GM19468 (cell line): ENCODE results near the gene FIBP.

ENCODE experiments used
- ATAC-seq: cut with Tn5 transposase; IDR thresholded peaks from one replicate; pipeline ENCODE4 v1.9.1; 2021; ENCODE audit warnings: mild to moderate bottlenecking, moderate library complexity, moderate number of reproducible peaks; ENCODE audit not compliant: unreplicated experiment; ENCODE audit errors: extremely low read depth

FIBP gene

DNA sequence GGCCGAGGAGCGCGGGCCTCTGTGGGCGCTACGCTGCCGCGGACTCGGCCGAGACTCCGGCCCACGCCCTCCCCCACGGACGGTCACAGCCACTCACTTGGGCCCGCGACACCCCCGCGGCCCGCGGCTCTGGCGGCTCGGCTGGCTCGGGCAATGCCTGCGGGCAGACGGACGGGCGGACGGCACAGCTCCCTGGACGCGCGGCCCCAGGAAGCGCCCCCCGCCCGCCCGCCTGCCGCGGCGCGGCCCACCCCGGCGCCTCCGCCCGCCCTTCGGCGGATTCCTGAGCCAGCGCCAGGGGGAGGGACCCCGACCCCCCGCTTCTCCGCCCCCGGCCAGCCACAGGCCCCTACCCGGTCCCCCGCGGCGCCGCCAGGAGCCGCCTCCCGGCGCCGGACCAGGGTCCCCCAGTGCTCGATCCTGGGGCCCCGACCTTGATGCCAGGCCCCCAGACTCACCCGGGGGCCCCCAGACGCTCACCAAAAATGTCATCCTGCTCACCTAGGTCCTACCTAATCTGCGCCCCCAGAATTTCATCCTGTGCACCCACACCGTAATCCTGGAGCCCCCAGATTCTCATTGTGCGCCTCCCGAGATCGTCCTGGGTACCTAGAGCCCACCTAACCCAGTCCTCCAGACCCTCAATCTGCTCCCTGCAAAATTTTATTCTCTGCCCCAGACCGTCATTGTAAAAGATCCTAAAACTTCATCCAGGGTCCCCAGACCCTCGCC is 15.5 kb downstream of the FIBP start, which contains the start of gene EFEMP2:
Gene EFEMP2 (minus strand): TSS at position 215 of the 732 bp plus-strand sequence. CDS start 446 bp downstream, outside the sequence.
- ATAC-seq, result no peak

DNA sequence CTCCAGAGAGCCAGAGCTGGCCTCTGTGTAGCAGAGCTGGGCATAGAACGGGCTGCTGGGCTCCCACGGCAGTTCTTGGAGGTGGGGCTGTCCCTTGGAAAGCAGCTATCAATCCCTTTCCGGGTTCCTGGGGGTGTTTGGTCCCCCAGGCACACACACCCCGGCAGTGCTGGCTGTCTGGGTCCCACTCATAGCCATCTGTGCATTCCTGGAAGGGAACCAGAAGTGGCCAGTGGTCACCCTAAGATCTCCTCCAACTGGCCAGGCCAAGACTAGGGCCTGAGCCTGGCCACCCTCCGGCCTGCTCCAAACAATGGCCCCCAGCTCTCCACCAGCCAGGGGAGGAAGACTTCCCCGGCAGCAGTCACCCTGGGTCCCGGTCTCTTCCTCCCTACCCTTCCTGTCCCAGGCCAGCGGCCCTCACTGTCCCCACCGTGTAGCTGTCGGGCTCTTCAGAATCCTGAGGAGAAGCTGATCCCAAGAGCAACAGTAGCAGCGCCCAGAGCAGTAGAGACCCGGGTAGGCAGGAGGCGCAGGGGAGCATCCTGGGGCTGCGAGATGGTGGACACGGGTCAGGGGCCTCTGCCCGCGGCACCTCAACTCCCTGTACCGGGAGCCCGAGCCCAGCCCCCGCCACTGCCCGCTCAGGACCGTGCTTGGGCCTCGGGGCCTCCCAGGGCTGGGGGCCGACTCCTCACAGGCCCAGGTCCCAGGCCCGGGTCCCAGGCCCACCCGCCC is 16.3 kb downstream of the FIBP start:
- ATAC-seq, result no peak

DNA sequence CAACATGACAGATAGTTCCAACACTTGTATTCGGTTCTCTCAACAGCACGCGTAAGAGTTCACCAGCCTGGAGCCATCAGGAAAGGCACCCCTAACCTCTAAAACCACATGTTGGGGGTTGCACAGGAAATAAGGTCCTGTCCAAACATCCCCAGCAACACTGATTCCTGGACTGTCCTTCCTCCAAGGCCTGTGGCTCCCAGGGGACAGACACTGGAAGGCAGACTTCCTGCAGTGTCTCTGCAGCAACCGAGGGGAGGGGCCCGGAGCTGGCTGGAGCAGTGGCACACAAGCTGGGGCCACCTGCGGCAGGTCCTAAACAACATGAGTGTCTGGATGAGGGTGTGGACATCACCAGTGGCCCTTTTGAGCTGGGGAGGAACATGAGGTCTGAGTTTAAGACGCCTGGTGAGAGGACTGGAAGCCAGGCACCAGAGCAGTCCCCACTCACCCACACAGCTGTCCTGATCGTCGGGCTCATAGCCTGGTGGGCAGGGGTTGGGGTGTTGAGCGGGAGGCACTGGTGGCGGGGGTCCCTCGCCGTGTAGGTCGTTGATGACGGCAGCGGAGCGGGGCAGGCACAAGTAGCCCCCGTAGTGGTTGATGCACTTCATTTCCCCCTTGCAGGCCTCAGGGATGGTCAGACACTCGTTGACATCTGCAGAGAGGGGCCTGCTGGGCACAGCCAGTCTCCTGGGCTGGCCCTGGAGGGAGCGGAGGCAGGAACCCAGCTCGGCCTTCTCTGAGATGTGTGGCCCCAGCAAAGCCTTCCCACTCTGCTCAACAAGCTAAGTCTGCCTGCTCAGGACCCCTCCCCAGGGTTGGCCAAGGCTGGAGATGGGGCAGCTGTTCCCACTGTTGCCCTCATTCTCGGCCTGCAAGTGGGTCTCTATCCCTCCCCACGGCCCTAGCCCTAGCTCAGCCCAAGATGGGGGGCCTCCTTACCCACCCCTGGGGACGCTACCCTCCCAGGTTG is 17.3 kb downstream of the FIBP start:
- no peak for ATAC-seq

DNA sequence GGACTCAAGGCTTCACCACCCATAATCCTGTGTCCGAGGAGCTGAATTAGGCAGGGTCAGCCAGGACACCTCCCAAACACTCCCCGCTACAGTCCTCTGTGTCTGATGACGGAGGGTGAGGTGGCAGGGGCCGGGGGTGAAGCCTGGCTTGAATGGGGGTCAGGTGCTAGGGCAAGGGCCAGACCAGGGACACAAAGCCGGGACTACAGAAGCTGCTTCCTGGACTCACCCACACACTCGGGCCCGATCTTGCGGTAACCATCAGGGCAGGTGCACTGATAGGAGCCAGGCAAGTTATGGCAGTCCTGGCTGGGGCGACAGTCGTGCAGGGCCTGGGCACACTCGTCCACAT is 18.0 kb downstream of the FIBP start:
- no peak for ATAC-seq

- no peak for ATAC-seq
These were observed 18.5 kb downstream of the FIBP start for GRCh38 chr11:65869643-65870306.

- ATAC-seq, result no peak
These were observed 19.4 kb downstream of the FIBP start for GRCh38 chr11:65868907-65869306.

- no peak for ATAC-seq
These were observed 20.1 kb downstream of the FIBP start for GRCh38 chr11:65868076-65868667.

DNA sequence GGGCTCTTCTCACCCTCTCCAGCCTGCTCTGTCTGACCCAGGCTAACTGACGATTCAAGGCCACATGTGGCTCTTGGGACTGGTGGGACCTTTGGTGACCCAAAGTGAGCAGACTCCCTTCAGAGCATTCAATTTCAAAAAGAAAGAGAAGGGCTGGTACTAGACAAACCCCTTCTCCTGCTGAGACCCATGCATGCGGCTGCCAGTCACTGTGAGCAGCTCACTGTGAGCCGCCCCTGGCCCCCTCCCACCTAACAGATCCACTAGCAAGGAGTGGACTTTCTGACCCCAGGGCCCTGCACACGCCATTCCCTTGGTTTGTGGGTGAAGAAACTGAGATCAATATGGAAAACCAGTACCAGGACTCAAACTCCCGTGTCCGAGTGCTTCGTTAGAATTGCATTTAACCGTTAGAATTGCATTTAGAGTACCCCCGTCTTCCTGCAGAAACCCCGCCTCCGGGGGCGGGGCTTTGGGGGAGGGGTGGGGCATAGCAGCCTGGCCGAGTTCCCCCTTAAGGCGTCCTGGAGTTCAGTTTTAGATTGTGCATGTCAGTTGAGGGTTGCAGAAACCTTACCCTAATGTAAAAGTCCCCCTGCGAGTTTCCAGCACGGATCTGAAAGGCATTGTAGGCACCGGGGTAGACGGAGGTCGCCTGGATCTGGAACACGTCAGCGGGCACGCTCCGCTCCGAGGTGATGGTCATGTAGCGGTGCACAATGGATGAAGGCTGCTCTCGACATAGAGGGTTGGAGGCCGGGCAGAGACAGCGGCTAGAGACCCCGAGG is 20.8 kb downstream of the FIBP start:
- ATAC-seq, result no peak

DNA sequence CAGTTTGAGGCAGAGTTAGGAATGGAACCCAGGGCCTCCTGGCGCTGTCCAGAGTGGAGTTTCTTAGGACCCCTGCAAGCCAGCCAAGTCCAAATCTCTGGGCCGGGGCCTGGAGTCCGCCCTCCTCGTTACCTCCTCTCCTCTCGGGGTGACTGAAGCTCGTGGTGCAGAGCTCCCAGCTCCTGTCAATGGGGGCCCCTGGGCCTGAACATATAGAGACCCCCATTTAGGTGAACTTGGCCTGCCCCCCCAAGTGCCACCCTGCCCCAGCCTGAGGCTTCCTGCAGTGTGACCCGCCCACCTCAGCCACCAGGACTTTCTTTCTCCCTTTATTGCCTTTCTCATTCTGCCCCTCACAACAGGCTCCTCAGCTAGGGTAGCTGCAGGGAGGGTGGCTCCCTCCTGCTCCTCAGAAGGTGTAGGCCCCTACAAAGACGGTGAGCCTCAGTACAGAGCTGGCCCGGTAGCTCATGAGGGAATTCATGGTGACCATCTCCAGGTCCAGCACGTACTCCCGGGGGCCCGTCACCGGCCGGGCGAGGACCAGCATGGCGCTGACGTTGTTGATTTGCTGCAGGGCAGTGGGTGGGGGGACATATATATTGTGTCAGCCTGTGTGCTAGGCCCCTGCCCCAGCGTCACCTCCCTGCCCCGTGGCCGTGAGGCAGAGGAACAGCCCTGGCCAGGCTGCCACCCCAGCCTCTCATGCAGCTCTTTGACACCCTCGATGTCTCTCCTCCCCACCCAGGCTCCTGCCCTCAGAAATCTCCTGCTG is 21.6 kb downstream of the FIBP start:
- ATAC-seq, result no peak

DNA sequence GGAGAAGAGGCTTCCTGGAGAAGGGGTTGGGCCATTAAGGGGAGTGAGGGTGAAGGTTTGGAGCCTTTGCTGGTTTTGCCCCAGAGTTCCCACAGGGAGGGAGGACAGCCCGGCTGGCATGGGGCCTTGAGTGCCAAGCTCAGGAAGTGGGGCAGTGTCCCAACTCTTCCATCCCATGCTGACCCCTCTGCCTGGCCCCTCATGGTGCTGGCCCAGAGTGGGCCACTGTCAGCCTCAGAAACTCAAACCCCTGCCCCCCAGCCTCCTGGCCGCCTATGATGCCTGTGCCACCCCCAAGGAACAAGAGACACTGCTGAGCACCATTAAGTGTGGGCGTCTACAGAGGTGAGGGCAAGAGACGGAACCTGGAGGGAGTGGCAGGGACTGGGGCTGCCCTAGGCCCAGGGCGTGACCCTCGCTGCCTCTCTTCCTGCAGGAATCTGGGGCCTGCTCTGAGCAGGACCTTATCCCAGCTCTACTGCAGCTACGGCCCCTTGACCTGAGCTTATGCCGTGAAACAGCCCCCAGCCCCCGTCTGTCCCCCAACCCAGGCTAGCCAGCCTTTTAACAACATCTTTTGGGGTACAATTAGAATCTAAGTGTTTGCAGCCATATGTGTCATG is 22.6 kb downstream of the FIBP start:
- no peak for ATAC-seq

DNA sequence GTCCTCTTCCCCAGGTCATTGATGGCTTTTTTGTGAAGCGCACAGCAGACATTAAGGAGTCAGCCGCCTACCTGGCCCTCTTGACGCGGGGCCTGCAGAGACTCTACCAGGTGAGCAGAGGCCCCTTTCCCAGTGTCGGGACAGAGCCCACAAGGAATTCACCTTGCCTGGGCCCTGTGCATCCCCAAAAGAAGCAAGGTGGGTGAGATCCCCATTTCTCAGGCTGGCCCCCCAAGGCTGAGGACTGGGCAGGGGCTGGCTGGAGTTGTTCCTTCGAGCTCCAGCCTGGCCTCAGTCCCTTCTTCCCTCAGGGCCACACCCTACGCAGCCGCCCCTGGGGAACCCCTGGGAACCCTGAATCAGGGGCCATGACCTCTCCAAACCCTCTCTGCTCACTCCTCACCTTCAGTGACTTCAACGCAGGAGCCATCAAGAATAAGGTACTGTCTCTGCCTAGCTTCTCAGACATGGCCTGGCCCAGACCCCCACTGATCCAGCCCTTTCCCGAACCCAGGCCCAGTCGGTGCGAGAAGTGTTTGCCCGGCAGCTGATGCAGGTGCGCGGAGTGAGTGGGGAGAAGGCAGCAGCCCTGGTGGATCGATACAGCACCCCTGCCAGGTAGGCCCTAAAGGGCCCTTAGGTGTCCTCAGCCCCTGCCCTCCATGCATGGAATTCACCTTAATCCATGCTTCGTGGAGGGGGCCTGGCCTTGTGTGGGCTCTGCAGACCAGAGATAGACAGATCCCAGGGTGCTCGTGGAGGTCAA is 23.4 kb downstream of the FIBP start:
- ATAC-seq, result no peak

DNA sequence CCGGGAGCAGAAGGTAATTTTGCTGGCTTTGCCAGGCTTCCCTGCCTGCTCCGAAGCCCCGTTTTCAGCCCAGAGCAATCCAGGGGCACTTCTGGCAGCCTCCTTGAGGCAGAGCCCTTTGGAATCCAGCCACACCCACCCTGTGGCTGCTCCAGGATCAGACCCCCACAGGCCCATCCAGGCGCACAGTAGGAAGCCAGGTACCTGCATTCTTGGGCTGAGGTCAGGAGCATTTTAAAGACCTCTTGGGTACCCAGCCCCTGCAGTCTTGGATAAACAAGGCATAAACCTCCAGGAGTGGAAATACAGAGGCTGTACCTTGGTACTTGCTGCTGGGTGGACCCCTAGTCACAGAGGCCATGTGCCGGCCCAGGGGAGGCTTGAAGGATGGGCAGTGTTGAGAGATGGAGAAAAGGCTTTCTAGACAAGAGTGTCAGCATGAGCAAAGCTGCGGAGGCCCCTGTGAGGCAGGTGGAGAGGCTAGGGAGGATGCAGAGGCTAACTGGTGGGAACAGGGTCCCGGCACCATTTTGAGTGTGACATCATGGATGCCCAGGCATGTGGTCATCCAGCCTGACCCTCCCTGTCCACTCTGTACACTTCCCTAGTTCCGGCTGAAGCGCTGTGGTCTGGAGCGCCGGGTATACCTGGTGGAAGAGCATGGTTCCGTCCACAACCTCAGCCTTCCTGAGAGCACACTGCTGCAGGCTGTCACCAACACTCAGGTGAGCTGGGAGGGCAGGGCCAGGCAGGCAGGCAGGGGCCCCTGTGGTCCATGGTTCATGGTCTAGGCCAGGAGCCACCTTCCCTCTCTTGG is 24.2 kb downstream of the FIBP start:
- no peak for ATAC-seq

- ATAC-seq, result no peak
These were observed 25.1 kb downstream of the FIBP start for GRCh38 chr11:65862941-65863888.

DNA sequence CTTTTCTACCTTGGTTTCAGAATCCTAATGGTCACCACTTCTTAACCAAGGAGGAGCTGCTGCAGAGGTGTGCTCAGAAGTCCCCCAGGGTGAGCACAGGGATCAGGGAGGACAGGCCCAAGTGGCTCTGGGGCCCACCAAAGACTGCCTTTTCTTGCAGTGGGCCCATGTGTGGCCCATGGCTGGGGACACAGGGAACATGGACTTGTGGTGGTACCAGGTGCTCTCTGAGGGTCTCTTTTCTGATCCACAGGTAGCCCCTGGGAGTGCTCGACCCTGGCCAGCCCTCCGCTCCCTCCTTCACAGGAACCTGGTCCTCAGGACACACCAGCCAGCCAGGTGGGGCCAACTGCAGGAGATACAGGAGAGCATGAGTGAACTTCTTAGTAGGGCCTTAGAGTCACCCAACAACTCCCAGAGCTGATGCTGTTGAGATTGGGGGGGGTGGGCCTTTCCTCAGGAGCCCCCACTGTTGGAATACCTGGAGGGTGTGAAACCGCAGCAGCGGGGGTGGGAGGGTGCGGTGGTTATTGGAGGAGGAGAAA is 26.0 kb downstream of the FIBP start:
- no peak for ATAC-seq
